GM23338 (cell line): ENCODE results near the gene PF4V1. TPM values are rescaled to one million over a fixed set of nuclear protein-coding genes. Genes with fewer than 3 reads are reported as not detected.

Experiments used
- ATAC-seq: fragments of 200-7000 bp; cut with Tn5 transposase; 3 replicates; pipeline ENCODE4 v1.9.1; 2020
- DNase-seq: peaks from one replicate; pipeline ENCODE4 v3.0.0-alpha.2; 2015; ENCODE audit warnings: low spot score
- H2AFZ ChIP-seq: fragments of 200-600 bp; sonication (generic); 2 replicates; pipeline ENCODE4 v1.8.0; 2016; ENCODE audit warnings: antibody characterized with exemption, mild to moderate bottlenecking, moderate library complexity
- H3F3A ChIP-seq: fragments of 200-600 bp; sonication (generic); replicated peaks from 2 replicates; pipeline ENCODE4 v1.8.0; 2017; ENCODE audit warnings: antibody characterized with exemption, mixed run types, low read depth
- H3K27ac ChIP-seq: fragments of 200-600 bp; sonication (generic); 2 replicates; pipeline ENCODE4 v1.6.1; 2016; ENCODE audit warnings: low read depth
- H3K27me3 ChIP-seq: fragments of 200-600 bp; sonication (generic); 2 replicates; pipeline ENCODE4 v1.8.0; 2016; ENCODE audit warnings: mild to moderate bottlenecking, mixed run types, moderate library complexity; ENCODE audit not compliant: insufficient read depth
- H3K36me3 ChIP-seq: fragments of 200-600 bp; sonication (generic); 2 replicates; pipeline ENCODE4 v1.8.0; 2016; ENCODE audit warnings: mild to moderate bottlenecking; ENCODE audit not compliant: insufficient read depth
- H3K4me1 ChIP-seq: fragments of 200-600 bp; sonication (generic); 2 replicates; pipeline ENCODE4 v1.8.0; 2016; ENCODE audit warnings: mild to moderate bottlenecking, moderate library complexity; ENCODE audit not compliant: insufficient read depth
- H3K4me2 ChIP-seq: fragments of 200-600 bp; sonication (generic); 2 replicates; pipeline ENCODE4 v1.7.1; 2017; ENCODE audit warnings: mixed run types
- H3K4me3 ChIP-seq: fragments of 200-600 bp; sonication (generic); 2 replicates; pipeline ENCODE4 v1.6.1; 2016; ENCODE audit warnings: mixed run types
- H3K79me2 ChIP-seq: fragments of 200-600 bp; sonication (generic); replicated peaks from 2 replicates; pipeline ENCODE4 v1.8.0; 2017; ENCODE audit warnings: mild to moderate bottlenecking; ENCODE audit not compliant: insufficient read depth
- H3K9me2 ChIP-seq: fragments of 200-600 bp; sonication (generic); 2 replicates; pipeline ENCODE4 v1.8.0; 2017; ENCODE audit not compliant: insufficient read depth
- H4K20me1 ChIP-seq: fragments of 200-600 bp; sonication (generic); replicated peaks from 2 replicates; pipeline ENCODE4 v1.8.0; 2017; ENCODE audit warnings: mild to moderate bottlenecking; ENCODE audit not compliant: insufficient read depth
- H3K27ac Mint-ChIP-seq: 2 replicates; pipeline ENCODE4 v1.8.0; 2020; ENCODE audit warnings: inconsistent platforms, mild to moderate bottlenecking, moderate library complexity, mixed read lengths
- H3K27me3 Mint-ChIP-seq: 3 replicates; pipeline ENCODE4 v1.8.0; 2022; ENCODE audit warnings: low read depth, mild to moderate bottlenecking, moderate library complexity, mixed read lengths, inconsistent platforms; ENCODE audit not compliant: insufficient read depth, poor library complexity
- H3K36me3 Mint-ChIP-seq: 3 replicates; pipeline ENCODE4 v1.8.0; 2021; ENCODE audit warnings: low read depth, mild to moderate bottlenecking, inconsistent platforms, moderate library complexity, mixed read lengths
- H3K4me1 Mint-ChIP-seq: 3 replicates; pipeline ENCODE4 v1.8.0; 2020; ENCODE audit warnings: mild to moderate bottlenecking, inconsistent platforms, mixed read lengths
- H3K4me3 Mint-ChIP-seq: 3 replicates; pipeline ENCODE4 v1.8.0; 2021; ENCODE audit warnings: moderate library complexity, mild to moderate bottlenecking, inconsistent platforms, mixed read lengths
- H3K9me3 Mint-ChIP-seq: 3 replicates; pipeline ENCODE4 v1.8.0; 2020; ENCODE audit warnings: moderate library complexity, mild to moderate bottlenecking, inconsistent platforms, mixed read lengths
- CREB1 ChIP-seq: fragments of 250-450 bp; sonication (Bioruptor Pico); IDR thresholded peaks from 2 replicates; pipeline ENCODE4 v1.5.0; 2020; ENCODE audit warnings: low read depth, mild to moderate bottlenecking, moderate library complexity
- CTCF ChIP-seq, 2 experiments: fragments of 200-600 bp in 1 of 2; sonication (generic) in 1 of 2; conservative IDR thresholded peaks; 2 replicates each; pipeline versions ENCODE4 v1.5.1 to v1.6.1; 2016 to 2017; ENCODE audit warnings: antibody characterized with exemption in 2 of 2, low read depth in 2 of 2, mild to moderate bottlenecking in 2 of 2, moderate library complexity in 1 of 2
- ETS1 ChIP-seq: IDR thresholded peaks from 2 replicates; pipeline ENCODE4 v1.6.1; 2016; ENCODE audit warnings: antibody characterized with exemption
- EZH2 ChIP-seq: fragments of 200-600 bp; sonication (generic); IDR thresholded peaks from one replicate; pipeline ENCODE4 v1.8.0; 2017; ENCODE audit warnings: antibody characterized with exemption, mild to moderate bottlenecking, low read depth; ENCODE audit not compliant: unreplicated experiment
- EZH2phosphoT487 ChIP-seq: fragments of 200-600 bp; sonication (generic); IDR thresholded peaks from one replicate; pipeline ENCODE4 v1.8.1; 2018; ENCODE audit warnings: antibody characterized with exemption; ENCODE audit not compliant: unreplicated experiment
- JUNB ChIP-seq: IDR thresholded peaks from one replicate; pipeline ENCODE4 v1.6.1; 2016; ENCODE audit warnings: antibody characterized with exemption; ENCODE audit not compliant: unreplicated experiment
- NANOG ChIP-seq: IDR thresholded peaks from 2 replicates; pipeline ENCODE4 v1.6.1; 2016; ENCODE audit warnings: antibody characterized with exemption, borderline replicate concordance
- POLR2AphosphoS5 ChIP-seq: IDR thresholded peaks from 2 replicates; pipeline ENCODE4 v1.6.1; 2016; ENCODE audit warnings: antibody characterized with exemption, low read depth
- REST ChIP-seq: IDR thresholded peaks from one replicate; pipeline ENCODE4 v1.6.1; 2018; ENCODE audit warnings: antibody characterized with exemption; ENCODE audit not compliant: unreplicated experiment
- STAT1 ChIP-seq: IDR thresholded peaks from one replicate; pipeline ENCODE4 v1.6.1; 2016; ENCODE audit warnings: antibody characterized with exemption; ENCODE audit not compliant: unreplicated experiment
- ZNF114 ChIP-seq: fragments of 250-450 bp; sonication (Bioruptor Pico); IDR thresholded peaks from 2 replicates; pipeline ENCODE4 v1.5.0; 2020; ENCODE audit warnings: mild to moderate bottlenecking, moderate library complexity
- ZNF331 ChIP-seq: fragments of 250-450 bp; sonication (Bioruptor Pico); IDR thresholded peaks from 2 replicates; pipeline ENCODE4 v1.5.0; 2020; ENCODE audit warnings: low read depth, mild to moderate bottlenecking, moderate library complexity
- ZNF462 ChIP-seq: fragments of 250-450 bp; sonication (Bioruptor Pico); IDR thresholded peaks from 2 replicates; pipeline ENCODE4 v1.5.0; 2020; ENCODE audit warnings: mild to moderate bottlenecking, moderate library complexity
- polyA plus RNA-seq: library from polyadenylated mRNA; unstranded; fragments of >200 nt; fragmentation: Nextera tagmentation; extraction: Ambion mirVana; gene quantifications from 2 replicates; pipeline ENCODE4 v1.2.1, GENCODE V29; 2016
- total RNA-seq: library from RNA; depleted of rRNA; stranded (reverse); fragments of >200 nt; shearing (Covaris generic); gene quantifications from 2 replicates; pipeline ENCODE4 v1.2.3, GENCODE V29; 2014

PF4V1 gene
- total and polyA plus RNA-seq, 2 experiments from 2014 or later, result 0.66 TPM; not detected in 1

GRCh38 chr4:73859614-73860088 lies 6.6 kb downstream of the PF4V1 start:
- Histone ChIP-seq H3K9me2 (no peaks in the 10 kb centered on the region), H3K4me2 (no peak overlapping the region), H4K20me1 (no peaks in the 10 kb centered on the region), H2AFZ (peak overlapping the region; percentile 43; the same call in 1 of the 2 replicates), H3K36me3 (no peaks in the 10 kb centered on the region), H3K4me1 (no peaks in the 10 kb centered on the region), H3K79me2 (no peaks in the 10 kb centered on the region), H3K27ac (no peak overlapping the region), H3K27me3 (no peaks in the 10 kb centered on the region), H3K4me3 (no peak overlapping the region), H3F3A (no peaks in the 10 kb centered on the region)
- TF ChIP-seq EZH2 (no peak), JUNB (no peak), ZNF462 (CRISPR knock-in tag) (no peak), ZNF331 (CRISPR knock-in tag) (no peak), ETS1 (no peak), EZH2phosphoT487 (no peak), STAT1 (no peak), REST (no peak), CREB1 (CRISPR knock-in tag) (no peak), CTCF (conservative IDR thresholded peaks at IDR 0.05; ENCODE audit: low read depth in 2 of 2) (no peak), POLR2AphosphoS5 (no peak), ZNF114 (CRISPR knock-in tag) (no peak), NANOG (no peak)
- no peak overlapping the region for H3K4me3 Mint-ChIP-seq
- H3K9me3 Mint-ChIP-seq, result no peaks in the 10 kb centered on the region
- DNase-seq (no peak), ATAC-seq (no peak)
- no peaks in the 10 kb centered on the region for H3K27me3 Mint-ChIP-seq
- no peak overlapping the region for H3K27ac Mint-ChIP-seq
- no peaks in the 10 kb centered on the region for H3K4me1 Mint-ChIP-seq
- no peaks in the 10 kb centered on the region for H3K36me3 Mint-ChIP-seq
